ENCODE data around the gene ZNF282. TPM values are rescaled to one million over a fixed set of nuclear protein-coding genes. Genes with fewer than 3 reads are reported as not detected.

ZNF282 gene
- total and polyA plus RNA-seq, 12 donors = 6.7 to 19.9 (median 12.3) TPM

DNA sequence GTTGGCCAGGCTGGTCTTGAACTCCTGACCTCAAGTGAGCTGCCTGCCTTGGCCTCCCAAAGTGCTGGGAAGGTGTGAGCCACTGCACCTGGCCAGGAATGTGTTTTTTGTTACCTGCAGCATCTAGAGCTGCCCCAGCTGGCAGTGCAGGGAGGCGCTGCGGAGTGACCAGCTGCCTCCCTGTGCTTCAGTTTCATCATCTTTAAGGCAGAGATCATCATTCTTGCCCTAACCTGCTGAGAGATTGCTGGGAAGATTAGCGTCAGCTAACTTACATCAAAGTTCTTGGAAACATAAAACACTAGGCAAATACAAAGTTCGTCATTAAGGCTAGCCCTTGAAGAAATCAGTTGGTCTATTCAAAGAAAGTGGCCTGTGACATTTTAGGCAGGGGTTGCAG, 2.3 kb downstream of the ZNF282 start:
- H3K4me3 ChIP-seq = no peak overlapping the region
- H3K27me3 ChIP-seq = no peaks in the 10 kb centered on the region
- no peak for DNase-seq
- TF ChIP-seq, protein P1, sequence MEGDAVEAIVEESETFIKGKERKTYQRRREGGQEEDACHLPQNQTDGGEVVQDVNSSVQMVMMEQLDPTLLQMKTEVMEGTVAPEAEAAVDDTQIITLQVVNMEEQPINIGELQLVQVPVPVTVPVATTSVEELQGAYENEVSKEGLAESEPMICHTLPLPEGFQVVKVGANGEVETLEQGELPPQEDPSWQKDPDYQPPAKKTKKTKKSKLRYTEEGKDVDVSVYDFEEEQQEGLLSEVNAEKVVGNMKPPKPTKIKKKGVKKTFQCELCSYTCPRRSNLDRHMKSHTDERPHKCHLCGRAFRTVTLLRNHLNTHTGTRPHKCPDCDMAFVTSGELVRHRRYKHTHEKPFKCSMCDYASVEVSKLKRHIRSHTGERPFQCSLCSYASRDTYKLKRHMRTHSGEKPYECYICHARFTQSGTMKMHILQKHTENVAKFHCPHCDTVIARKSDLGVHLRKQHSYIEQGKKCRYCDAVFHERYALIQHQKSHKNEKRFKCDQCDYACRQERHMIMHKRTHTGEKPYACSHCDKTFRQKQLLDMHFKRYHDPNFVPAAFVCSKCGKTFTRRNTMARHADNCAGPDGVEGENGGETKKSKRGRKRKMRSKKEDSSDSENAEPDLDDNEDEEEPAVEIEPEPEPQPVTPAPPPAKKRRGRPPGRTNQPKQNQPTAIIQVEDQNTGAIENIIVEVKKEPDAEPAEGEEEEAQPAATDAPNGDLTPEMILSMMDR (IDR thresholded peaks at IDR 0.05) = no peak
- WGBS, 2 donors = 72 to 85% methylated on average over 4 of the region's 4 CpGs
- peaks cover 0 to 29% (median 26%) of the 10 kb centered on the region in 9 donors for H3K4me1 ChIP-seq
- peaks cover 0 to 51% (median 44%) of the 10 kb centered on the region in 9 donors for H3K36me3 ChIP-seq
- intact Hi-C loops (cut with DNase I) = loop anchor here in 1 of 10 donors (5.0 kb wide), 1 partner anchor 40 kb away; the partner anchor contains the start of gene ZNF212
- H3K9me3 ChIP-seq = no peaks in the 10 kb centered on the region
- no peak overlapping the region for H3K27ac ChIP-seq
- ATAC-seq = no peak

GRCh38 chr7:149198161-149198816, 2.9 kb downstream of the ZNF282 start:
- intact Hi-C loops (cut with DNase I) = loop anchor here in 1 of 10 donors (5.0 kb wide), 1 partner anchor 39 kb away; the partner anchor contains the start of gene ZNF212
- ATAC-seq = no peak
- Histone ChIP-seq H3K27ac (no peak overlapping the region), H3K4me3 (no peak overlapping the region), H3K36me3 (peaks cover 0 to 58% (median 44%) of the 10 kb centered on the region in 9 donors), H3K9me3 (no peaks in the 10 kb centered on the region), H3K27me3 (no peaks in the 10 kb centered on the region), H3K4me1 (peaks cover 0 to 36% (median 26%) of the 10 kb centered on the region in 9 donors)
- no peak for DNase-seq
- TF ChIP-seq, protein P1 (IDR thresholded peaks at IDR 0.05) = no peak
- WGBS, 2 donors = 89 to 95% methylated on average over 22 of the region's 22 CpGs

DNA sequence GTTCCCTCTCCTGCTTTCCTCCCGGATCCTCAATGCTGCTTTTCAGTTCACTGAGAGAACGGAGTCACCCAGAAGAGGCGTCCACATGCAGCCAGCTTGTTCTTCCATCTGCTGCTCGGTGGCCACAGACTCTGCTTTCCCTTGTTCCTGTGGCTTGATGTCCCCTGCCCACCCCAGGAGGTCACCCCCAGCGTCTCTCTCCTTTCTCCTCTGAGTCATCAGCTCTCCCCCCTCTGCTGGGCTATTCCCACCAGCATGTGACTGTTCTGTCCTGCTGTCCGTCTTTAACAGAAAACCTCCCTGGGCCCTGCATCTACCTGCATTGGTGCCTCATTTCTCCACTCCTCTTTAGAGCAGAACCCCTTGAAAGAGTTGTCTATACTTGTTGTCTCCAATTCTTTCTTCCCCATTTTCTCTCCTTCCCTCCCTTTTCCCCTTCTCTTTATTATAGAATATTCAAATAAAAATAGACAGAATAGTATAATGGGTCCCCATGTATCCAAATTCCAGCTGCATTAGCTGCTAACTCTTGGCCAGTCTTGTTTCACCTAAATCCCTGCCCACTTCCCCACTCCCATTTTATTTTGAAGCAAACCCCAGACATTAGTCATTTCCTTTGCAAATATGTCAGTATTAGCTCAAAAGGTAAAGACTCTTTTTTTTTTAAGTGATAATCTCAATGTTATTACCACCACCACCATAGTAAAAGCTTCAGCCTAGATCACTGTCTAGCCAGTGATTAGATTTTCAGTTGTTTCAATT, 4.1 kb downstream of the ZNF282 start:
- Histone ChIP-seq H3K4me1 (peaks cover 0 to 37% (median 26%) of the 10 kb centered on the region in 9 donors), H3K9me3 (no peaks in the 10 kb centered on the region), H3K4me3 (no peak overlapping the region), H3K36me3 (peaks cover 0 to 69% (median 49%) of the 10 kb centered on the region in 9 donors), H3K27me3 (no peaks in the 10 kb centered on the region), H3K27ac (no peak overlapping the region)
- intact Hi-C loops (cut with DNase I) = loop anchor here in 1 of 10 donors (5.0 kb wide), 1 partner anchor 38 kb away; the partner anchor contains the start of gene ZNF212
- 87 to 89% methylated on average over 6 of the region's 6 CpGs for WGBS, 2 donors
- ATAC-seq = no peak
- no peak for DNase-seq
- TF ChIP-seq, protein P1 (IDR thresholded peaks at IDR 0.05) = no peak

- 62 to 77% methylated on average over 6 of the region's 6 CpGs for WGBS, 2 donors
- H3K27me3 ChIP-seq = no peaks in the 10 kb centered on the region
- H3K36me3 ChIP-seq = peaks cover 0 to 100% (median 68%) of the 10 kb centered on the region in 9 donors
- ATAC-seq = peak in 6 of 8 donors; percentile 66 to 91 (median 81)
- H3K9me3 ChIP-seq = no peaks in the 10 kb centered on the region
- H3K4me3 ChIP-seq = no peak overlapping the region
- H3K27ac ChIP-seq = peak overlapping the region in 5 of 10 donors; percentile 4 to 52 (median 13)
- H3K4me1 ChIP-seq = peaks cover 0 to 14% (median 6%) of the 10 kb centered on the region in 9 donors
- TF ChIP-seq, protein P1 (IDR thresholded peaks at IDR 0.05) = no peak
- intact Hi-C loops (cut with DNase I) = no loop called here
- peak in 1 of 2 donors; percentile 21 for DNase-seq
These were observed 7.5 kb downstream of the ZNF282 start for GRCh38 chr7:149202831-149203231.
